ENCODE results near the gene CAMK1D.

Gene CAMK1D

GRCh38 chr10:12628964-12629766, 279.8 kb downstream of the CAMK1D start:
- DNase-seq (ENCODE audit: low read depth in 2 of 2) = no peak

DNA sequence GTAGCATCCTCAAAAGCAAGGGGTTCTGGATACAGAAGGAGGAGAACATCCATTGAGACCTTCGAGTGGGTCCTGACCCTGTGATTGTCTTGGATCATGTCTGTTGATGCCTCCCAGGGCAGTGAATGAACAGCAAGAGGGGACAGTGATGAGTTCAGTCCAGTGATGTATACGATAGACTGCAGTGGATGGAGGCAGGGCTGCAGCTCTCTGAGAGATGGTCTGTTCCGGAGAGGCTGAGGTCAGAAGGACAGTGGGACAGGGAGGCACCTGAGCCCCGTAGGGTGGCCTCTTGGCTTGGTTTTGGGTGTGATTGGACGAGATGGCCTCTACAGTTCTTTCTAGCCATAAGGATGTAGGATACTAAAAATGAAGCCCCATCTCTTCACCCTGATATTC, 280.4 kb downstream of the CAMK1D start:
- no peak for DNase-seq (ENCODE audit: low read depth in 2 of 2)

DNA sequence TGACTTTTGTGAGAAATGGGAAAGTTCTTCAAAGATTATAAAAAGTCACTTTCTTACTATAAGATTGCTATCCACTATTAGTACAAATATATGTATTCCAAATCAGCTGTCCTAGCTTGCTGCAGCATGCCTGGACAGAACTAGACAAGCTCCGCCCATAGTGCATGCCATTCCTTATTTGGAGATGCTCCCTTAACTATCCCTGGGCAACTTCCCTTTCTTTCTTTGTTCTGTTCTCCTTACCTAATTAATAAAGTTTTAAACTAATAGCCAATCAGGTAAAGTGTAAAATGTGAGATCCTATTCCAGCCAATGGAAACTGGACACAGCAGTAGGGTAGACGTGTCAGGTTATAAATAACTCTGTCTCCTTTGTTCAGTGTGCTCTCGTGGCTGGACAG, 281.9 kb downstream of the CAMK1D start:
- DNase-seq (ENCODE audit: low read depth in 2 of 2) = no peak

DNA sequence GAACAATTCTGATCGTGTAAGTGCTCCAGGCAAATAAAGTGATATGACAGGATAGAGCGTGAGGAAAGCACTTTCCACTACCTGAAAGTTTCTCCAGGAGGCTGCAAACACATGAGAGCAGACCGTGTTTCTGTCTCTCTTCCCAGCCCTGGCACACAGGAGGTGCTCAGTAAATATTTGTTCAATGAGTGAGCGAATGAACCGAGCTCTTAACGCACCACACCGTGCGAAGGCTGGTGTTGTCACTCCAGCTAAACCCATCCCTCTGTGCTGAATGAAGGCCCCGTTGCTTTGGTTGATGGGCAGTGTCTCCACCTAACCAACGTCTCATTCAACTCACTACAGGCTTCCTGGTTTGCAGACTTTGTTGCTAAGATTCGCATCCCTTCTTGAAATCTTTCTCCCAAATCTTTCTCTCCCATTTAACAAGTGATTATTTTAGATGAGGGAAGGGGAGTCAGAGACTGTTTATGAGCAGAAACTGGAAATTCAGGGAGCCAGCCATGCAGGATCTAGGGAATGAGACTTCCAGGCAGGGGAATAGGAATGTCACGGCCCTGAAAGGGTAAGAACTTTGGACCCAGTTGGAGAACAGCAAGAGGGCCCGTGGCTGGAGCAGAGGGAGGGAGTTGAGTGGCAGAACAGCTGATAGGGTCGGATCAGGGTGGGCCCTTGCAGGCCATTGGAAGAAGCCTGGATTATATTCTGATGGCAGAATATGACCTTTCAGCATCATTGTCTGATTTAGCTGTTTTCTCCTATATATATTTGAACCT, 282.6 kb downstream of the CAMK1D start:
- no peak for DNase-seq (ENCODE audit: low read depth in 2 of 2)

- DNase-seq (ENCODE audit: low read depth in 2 of 2) = no peak
Measured at GRCh38 chr10:12633776-12634620, 284.7 kb downstream of the CAMK1D start.

DNA sequence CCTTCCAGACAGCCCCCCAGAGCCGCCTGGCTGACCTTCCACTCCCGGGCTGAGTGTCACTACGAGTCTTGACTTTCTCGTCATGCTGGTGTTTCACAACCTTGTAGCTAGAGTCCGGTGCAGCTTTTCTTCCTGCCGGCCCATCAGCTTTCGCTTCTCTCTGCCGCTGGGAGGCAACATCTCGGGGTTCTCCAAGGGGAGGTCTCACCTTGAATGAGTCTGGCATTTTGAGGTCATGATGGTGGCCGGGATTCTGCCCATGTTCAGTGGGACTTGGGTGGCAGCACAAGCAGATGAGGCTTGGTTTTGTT, 285.2 kb downstream of the CAMK1D start:
- no peak for DNase-seq (ENCODE audit: low read depth in 2 of 2)

DNA sequence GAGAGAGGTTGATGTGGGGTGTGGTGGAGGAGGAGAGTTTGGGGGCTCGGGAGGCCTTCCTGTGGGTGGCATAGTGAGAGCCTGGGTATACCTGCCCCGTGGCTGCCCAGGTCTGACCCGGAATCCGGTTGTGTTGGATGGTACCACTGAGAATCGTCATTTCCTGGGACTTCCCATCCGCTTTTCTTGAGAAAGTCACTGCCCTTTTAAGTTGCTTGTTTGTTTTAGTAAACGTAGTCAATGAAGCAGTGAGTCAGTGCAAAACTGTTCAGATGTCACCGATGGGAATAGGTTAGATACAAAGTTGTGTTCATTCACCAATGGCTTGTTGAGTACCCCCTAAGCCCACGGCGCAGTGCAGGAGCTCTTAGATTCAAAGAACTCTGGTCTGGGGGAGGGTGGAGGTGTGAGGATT, 285.8 kb downstream of the CAMK1D start:
- no peak for DNase-seq (ENCODE audit: low read depth in 2 of 2)

GRCh38 chr10:12636571-12636970, 287.2 kb downstream of the CAMK1D start:
- no peak for DNase-seq (ENCODE audit: low read depth in 2 of 2)

DNA sequence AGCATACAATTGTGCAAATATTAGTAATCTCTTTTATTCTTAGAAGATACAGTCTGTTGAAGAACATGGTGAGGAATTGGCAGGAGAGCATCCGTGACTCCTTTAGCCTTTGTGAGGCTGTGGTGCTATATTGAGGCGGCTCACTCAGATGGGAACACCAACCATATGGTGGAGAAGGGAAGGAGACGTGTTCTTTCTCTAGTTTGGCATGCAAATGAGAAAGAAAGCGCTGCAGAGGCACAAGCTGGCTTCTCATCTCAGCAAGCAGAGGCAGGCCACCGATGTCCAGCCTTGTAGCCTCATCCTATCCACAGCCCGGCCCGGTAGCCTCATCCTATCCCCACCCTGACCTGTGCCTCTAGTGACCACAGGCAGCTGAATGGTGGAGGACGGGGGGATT, 288.3 kb downstream of the CAMK1D start:
- no peak for DNase-seq (ENCODE audit: low read depth in 2 of 2)

GRCh38 chr10:12638103-12638502, 288.8 kb downstream of the CAMK1D start:
- DNase-seq (ENCODE audit: low read depth in 2 of 2) = peak; percentile 6

DNA sequence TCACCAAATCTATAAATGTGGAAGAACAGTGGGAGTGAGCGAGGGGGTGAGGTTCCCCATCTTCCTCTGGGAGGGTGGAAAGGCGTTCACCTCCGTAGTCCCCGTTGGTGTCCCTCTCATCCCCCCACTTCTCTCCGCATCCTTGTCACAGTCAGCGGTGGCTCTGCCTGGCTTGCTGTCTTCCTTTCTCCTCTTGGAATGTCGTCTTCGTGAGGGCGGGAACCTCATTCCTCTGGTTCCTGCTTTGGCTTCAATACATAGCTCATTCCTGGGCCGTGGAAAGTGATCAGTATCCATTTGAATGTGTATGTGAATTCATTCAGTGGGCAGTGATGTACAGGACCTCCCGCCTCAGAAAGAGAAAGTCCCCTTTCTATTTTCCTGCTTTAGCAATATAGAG, 289.4 kb downstream of the CAMK1D start:
- DNase-seq (ENCODE audit: low read depth in 2 of 2) = no peak

- DNase-seq (ENCODE audit: low read depth in 2 of 2) = no peak
Measured at GRCh38 chr10:12639996-12640944, 290.9 kb downstream of the CAMK1D start.

DNA sequence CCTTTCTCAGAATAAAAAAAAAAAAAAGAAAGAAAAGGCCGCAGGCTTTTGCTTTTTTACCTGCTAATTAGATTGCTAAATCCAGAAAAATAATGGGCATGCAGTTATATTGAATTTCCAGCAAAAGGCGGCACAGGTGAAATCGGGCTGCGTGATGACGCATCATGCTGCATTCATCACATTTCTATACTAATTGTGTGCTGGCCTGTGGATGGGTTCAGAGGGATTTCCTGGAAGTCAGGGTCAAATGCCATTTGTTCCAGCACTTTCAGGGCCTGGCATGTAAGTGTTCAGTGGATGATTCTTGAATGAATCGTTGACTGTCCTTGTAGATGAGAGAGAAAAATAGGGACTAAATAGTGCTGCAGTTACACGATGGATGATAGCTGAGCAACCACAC, 292.7 kb downstream of the CAMK1D start:
- DNase-seq (ENCODE audit: low read depth in 2 of 2) = no peak

DNA sequence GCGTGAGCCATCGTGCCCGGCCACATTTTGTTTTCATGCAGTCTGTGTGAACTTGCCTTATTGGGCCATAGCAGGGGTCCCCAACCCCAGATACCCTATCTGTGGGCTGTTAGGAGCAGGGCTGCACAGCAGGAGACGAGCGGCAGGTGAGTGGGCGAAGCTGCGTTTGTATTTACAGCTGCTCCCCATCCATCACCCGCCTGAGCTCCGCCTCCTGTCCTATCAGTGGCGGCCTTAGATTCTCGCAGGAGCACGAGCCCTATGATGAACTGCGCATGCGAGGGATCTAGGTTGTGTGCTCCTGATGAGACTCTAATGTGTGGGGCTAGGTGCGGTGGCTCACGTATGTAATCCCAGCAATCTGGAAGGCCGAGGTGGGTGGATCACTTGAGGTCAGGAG, 293.9 kb downstream of the CAMK1D start:
- no peak for DNase-seq (ENCODE audit: low read depth in 2 of 2)

DNA sequence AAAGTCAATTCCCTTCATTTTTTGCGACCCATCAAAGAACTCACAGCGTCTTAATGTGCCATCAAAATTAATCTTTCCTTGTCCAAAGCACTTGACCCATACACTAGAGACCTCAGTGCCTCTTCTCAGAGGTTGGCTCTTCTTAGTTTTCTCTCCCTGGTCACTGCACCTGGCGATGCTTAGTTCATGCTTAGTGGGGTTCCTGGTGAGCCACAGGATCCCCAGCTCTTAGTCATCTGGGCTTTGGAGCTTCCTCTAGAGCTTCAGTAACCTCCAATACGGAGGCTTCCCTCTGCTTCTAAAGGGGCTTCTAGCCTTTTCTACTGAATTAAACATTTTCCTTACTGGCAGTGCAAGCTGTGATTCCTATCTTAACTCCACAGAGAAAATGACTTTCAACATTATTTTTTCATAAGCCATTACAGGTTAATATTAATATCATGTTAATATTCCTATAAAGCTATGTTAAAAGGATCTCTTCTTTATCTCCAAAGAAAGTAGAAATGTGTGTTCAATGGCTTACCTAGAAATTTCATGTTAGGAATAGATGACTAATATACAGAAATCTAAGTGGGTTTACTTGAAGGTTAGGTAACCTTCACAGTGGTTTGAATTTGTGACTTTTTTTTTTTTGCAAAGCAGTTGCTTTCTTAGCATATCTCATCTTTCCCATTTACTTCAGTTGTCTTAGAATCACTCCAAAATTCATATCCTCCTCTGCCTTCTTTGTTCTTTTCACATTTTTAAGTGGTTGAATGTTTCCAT, 295.2 kb downstream of the CAMK1D start:
- DNase-seq (ENCODE audit: low read depth in 2 of 2) = no peak

GRCh38 chr10:12645449-12645848, 296.1 kb downstream of the CAMK1D start:
- DNase-seq (ENCODE audit: low read depth in 2 of 2) = no peak

DNA sequence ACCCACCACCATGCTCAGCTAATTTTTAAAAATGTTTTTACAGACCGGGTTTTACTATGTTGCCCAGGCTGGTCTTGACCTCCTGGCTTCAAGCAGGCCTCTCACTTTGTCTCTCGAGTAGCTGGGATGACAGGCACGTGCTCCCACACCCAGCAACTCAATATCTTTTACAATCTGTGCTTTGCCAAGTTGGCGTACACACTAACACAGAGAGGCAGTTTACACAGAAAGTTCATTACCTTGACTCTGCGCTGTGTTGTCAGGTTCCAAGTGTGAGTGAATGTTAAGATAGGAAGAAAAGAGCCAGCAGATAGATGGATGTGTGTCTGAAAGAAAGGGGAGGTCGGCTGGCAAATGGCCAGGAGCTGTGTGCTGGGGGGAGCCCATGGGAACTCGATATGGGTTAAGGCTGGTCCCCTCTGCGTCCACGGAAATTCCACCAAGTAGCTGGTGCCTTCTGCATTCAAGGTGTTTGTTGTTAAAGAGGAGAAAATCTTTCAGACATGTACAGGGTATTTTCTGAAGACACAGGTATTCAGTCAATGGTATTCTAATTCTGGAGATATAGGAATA, 299.8 kb downstream of the CAMK1D start:
- no peak for DNase-seq (ENCODE audit: low read depth in 2 of 2)

GRCh38 chr10:12650122-12650521, 300.8 kb downstream of the CAMK1D start:
- DNase-seq (ENCODE audit: low read depth in 2 of 2) = no peak

GRCh38 chr10:12650538-12651298, 301.4 kb downstream of the CAMK1D start:
- no peak for DNase-seq (ENCODE audit: low read depth in 2 of 2)
